SK-N-SH treated with all-trans-retinoic acid at 6 μM for 48 hours (cell line): Measurements from ENCODE around the gene FLVCR1.

Experiments
- BACH2 ChIP-seq: fragments of 250-450 bp; sonication (Bioruptor Pico); IDR thresholded peaks from 2 replicates; pipeline ENCODE4 v1.9.0; 2021; ENCODE audit warnings: mild to moderate bottlenecking, borderline replicate concordance
- GLIS3 ChIP-seq: fragments of 250-450 bp; sonication (Bioruptor Pico); IDR thresholded peaks from 2 replicates; pipeline ENCODE4 v1.5.0; 2020; ENCODE audit warnings: mild to moderate bottlenecking, moderate library complexity

GRCh38 chr1:212938846-212939245 is 80.8 kb downstream of the FLVCR1 start:
- TF ChIP-seq GLIS3 (CRISPR knock-in tag) = no peak
- no peak for TF ChIP-seq BACH2 (CRISPR knock-in tag)
